WI38 (cell line): ENCODE data around the gene IL2RA.

ENCODE experiments used
- H3K4me3 ChIP-seq: 2 replicates; pipeline ENCODE4 v1.5.1; 2011; ENCODE audit warnings: low read depth, mild to moderate bottlenecking, control low read depth, low read length
- TF ChIP-seq, protein P1 (sequence below): IDR thresholded peaks from 2 replicates; pipeline ENCODE4 v1.5.1; 2012; ENCODE audit warnings: low read depth, mild to moderate bottlenecking, control low read depth, low read length

Gene IL2RA

DNA sequence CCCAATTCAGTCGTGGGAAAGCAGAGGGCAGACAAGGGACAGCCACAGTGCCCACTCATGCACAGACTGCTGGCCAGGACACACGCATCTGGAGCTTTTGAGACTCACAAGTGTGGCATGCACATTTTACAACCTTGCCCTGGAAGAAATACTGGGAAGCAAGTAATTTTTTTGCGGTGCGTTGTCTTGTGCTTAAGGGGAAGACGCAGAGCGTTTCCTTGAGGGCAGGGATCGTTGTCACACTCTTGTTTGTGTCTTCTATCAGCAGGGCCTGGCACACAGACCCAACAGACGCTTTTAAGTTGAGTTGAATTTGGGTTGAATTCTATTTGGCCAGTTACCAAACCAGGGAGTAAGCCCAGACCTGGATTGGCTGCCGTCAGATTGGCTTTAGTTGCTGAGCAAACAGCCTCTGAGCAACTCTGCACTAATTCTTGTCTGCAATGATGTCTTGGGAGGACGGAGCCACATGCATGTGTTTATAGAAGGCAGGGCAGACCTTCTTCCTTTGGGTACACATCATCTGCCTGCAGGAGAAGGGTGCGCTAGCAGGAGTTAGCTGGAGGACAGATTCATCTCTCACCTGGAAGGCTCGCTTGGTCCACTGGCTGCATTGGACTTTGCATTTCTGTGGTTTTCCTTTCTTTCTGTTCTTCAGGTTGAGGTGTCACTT is 38.4 kb downstream of the IL2RA start:
- no peak overlapping the region for H3K4me3 ChIP-seq
- TF ChIP-seq, protein P1, sequence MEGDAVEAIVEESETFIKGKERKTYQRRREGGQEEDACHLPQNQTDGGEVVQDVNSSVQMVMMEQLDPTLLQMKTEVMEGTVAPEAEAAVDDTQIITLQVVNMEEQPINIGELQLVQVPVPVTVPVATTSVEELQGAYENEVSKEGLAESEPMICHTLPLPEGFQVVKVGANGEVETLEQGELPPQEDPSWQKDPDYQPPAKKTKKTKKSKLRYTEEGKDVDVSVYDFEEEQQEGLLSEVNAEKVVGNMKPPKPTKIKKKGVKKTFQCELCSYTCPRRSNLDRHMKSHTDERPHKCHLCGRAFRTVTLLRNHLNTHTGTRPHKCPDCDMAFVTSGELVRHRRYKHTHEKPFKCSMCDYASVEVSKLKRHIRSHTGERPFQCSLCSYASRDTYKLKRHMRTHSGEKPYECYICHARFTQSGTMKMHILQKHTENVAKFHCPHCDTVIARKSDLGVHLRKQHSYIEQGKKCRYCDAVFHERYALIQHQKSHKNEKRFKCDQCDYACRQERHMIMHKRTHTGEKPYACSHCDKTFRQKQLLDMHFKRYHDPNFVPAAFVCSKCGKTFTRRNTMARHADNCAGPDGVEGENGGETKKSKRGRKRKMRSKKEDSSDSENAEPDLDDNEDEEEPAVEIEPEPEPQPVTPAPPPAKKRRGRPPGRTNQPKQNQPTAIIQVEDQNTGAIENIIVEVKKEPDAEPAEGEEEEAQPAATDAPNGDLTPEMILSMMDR: no peak

DNA sequence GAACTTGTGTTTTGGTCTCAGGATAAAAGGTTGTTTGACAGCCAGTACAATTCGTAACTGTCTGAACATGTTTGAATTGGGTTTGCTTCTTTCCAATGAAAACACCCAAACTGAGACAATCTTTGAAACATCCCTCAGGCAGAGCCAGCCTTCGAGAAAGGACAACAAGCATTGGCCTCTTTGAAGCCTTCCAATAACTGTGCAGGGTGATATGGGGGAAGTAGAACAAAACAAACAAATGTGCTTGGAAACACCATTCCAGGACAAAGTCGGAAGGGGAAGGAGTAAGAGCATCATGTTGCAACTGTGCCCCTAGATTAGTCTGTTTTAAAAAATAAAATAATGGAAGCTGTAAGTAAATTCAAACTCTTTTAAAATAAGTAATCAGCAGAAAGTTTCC is 39.5 kb downstream of the IL2RA start:
- H3K4me3 ChIP-seq: no peak overlapping the region
- TF ChIP-seq, protein P1: no peak

GRCh38 chr10:6020826-6021225 is 41.3 kb downstream of the IL2RA start:
- TF ChIP-seq, protein P1: no peak
- no peak overlapping the region for H3K4me3 ChIP-seq

GRCh38 chr10:6019796-6020195 is 42.4 kb downstream of the IL2RA start:
- no peak overlapping the region for H3K4me3 ChIP-seq
- TF ChIP-seq, protein P1: no peak

GRCh38 chr10:6019010-6019782 is 43.0 kb downstream of the IL2RA start:
- TF ChIP-seq, protein P1: no peak
- H3K4me3 ChIP-seq: no peak overlapping the region

GRCh38 chr10:6018422-6018821 is 43.7 kb downstream of the IL2RA start:
- no peak overlapping the region for H3K4me3 ChIP-seq
- TF ChIP-seq, protein P1: no peak

- TF ChIP-seq, protein P1: no peak
- no peak overlapping the region for H3K4me3 ChIP-seq
Observed at GRCh38 chr10:6017781-6018354, 44.3 kb downstream of the IL2RA start.
